Activated CD8-positive, alpha-beta memory T cell treated with anti-CD3 and anti-CD28 coated beads, Interleukin-2, amount 50 U/mL, for 24 hours (primary cell): ENCODE data around the gene DOCK1.

Experiments
- DNase-seq: peaks from one replicate; pipeline ENCODE4 v3.0.0-alpha.2; 2020; ENCODE audit errors: extremely low read depth

DOCK1 gene

GRCh38 chr10:127085957-127086356, 180.7 kb downstream of the DOCK1 start:
- no peak for DNase-seq

- DNase-seq: no peak
These were observed 183.7 kb downstream of the DOCK1 start for GRCh38 chr10:127088908-127089307.

GRCh38 chr10:127089446-127089845, 184.2 kb downstream of the DOCK1 start:
- DNase-seq: no peak

DNA sequence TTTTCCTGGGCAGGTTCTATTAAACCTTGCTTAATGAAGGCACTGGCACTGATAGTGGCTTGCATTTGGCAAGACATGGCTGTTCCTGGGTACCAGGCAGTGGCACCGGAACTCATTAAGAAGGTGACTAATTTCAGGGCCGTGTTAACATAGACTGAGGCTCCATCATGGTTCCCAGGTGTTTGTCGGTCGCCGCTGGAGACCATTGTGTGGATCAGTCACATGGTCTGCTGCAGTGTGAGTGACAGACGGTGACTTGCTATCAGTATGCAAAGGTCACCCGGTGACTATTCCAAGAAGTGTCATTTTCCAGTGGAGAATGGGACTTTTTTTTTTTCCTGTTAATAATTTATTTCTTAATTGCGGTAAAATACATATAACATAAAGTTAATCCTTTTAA, 184.9 kb downstream of the DOCK1 start:
- no peak for DNase-seq

- DNase-seq: no peak
These were observed 186.1 kb downstream of the DOCK1 start for GRCh38 chr10:127091354-127091753.

GRCh38 chr10:127092916-127093315, 187.7 kb downstream of the DOCK1 start:
- DNase-seq: no peak

DNA sequence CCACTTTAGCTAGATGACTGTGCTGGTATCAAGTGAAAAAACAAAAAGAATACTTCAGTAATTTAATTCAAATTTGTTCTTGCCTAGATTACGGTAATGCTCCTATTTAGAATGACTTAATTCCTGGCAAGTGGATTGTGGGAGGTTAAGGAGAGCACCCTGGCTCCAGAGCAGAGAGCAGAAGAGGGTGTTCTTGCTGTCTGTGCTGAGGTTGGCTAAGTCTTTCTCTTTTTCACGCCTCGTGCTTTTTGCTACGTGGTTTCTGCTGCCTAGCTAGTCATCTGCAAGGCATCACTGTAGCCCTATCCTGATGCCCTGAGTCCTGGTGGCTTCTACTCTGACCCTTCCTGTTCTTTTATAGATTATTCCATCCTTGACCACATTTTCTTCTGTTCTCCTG, 189.8 kb downstream of the DOCK1 start:
- DNase-seq: no peak

- no peak for DNase-seq
These were observed 195.9 kb downstream of the DOCK1 start for GRCh38 chr10:127100983-127101615.

- no peak for DNase-seq
These were observed 196.9 kb downstream of the DOCK1 start for GRCh38 chr10:127102176-127102575.

- DNase-seq: no peak
These were observed 209.9 kb downstream of the DOCK1 start for GRCh38 chr10:127115100-127115499.

- DNase-seq: no peak
These were observed 211.9 kb downstream of the DOCK1 start for GRCh38 chr10:127117125-127117524.

GRCh38 chr10:127118034-127118433, 212.8 kb downstream of the DOCK1 start:
- DNase-seq: no peak

GRCh38 chr10:127119936-127120335, 214.7 kb downstream of the DOCK1 start:
- DNase-seq: no peak

DNA sequence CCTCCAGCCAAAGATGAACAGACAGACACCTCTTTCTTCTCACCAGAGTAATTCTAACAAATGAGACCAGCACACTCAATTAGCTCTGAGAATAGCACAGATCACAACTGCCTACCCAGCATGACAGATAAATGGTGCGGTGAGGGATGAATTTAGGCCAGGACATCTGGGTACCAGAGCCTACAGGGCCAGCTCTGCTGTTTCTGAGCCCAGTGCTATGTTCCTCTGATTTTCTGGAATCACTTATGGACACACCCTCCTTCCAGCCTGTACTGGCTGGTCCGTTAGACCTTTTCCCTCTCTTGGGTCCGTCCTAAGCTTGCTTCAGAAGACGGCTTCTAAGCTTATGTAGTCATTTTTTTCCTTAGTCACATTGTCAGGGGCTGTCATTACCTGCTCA, 217.6 kb downstream of the DOCK1 start:
- DNase-seq: no peak

GRCh38 chr10:127123626-127124025, 218.4 kb downstream of the DOCK1 start:
- no peak for DNase-seq

GRCh38 chr10:127125331-127125730, 220.1 kb downstream of the DOCK1 start:
- no peak for DNase-seq

GRCh38 chr10:127127822-127128221, 222.6 kb downstream of the DOCK1 start:
- DNase-seq: no peak

DNA sequence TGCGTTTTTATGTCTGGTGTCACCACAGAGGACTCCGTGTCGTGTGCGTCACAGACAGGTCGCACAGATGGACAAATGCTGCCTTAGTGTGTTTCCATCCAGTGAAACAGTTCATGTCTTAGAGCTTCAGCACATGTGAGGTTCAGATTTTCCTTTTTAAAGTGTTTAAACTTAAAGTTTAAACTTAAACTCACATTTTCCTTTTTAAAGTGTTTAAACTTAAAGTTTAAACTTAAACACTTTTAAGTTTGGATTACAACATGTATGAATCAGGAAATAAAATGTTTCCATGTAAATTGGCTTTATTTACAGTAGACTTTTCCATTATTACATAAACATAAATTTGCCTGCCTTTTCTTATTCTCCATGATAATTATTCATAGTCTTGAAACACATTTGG, 223.9 kb downstream of the DOCK1 start:
- DNase-seq: no peak

- no peak for DNase-seq
These were observed 227.2 kb downstream of the DOCK1 start for GRCh38 chr10:127132451-127132850.

DNA sequence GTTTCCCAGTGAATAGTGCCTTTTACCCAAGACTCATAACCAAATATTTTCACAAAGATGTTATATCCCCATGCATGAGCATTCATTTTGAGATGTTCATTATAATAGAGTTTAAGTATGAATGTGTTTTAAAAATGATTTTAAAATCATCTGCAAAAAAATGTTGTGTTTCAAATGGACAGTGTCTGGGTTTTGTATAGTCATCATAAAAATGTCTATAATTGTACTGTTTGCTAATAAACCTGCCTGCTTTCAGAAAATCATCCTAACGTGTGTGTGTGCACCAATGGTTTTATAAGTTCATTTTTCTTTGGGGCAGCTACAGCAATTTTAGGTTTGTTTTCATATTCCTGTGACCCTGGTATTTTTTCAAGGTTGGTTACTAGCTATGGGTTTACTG, 228.0 kb downstream of the DOCK1 start:
- DNase-seq: no peak

GRCh38 chr10:127133672-127134500, 228.7 kb downstream of the DOCK1 start:
- DNase-seq: no peak

DNA sequence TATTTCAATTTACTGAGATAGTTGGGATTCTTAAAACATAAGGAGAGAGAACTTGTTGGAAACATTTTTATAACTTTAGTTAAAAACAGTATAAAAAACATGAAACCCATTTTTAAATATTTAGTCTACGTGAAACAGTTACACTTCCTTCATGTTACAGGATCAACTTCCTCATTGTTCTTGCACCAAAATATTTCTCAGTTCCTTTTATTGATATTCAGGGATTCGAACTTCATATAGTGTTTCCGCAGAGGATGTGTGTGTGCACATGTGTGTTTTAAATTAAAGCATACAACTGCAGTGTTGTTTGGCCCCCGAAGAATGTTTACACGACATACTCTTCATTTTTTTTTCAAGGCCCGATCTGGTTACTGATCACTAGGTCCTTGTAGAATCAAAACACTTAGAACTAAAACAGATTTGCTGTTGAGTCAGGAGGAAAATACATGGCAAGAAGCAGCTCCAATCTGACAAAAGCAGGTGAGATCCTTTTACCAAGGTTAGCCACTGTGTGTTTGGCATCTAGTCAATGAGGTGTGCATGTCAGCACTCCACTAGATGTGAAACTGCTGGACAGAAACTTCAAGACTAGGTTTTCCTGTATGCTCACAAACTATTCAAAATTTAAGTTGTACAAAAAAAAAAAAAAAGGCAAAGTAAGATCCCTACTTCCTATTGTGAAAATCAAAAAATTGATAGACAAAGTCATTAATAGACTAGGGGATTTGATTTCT, 230.8 kb downstream of the DOCK1 start:
- no peak for DNase-seq

DNA sequence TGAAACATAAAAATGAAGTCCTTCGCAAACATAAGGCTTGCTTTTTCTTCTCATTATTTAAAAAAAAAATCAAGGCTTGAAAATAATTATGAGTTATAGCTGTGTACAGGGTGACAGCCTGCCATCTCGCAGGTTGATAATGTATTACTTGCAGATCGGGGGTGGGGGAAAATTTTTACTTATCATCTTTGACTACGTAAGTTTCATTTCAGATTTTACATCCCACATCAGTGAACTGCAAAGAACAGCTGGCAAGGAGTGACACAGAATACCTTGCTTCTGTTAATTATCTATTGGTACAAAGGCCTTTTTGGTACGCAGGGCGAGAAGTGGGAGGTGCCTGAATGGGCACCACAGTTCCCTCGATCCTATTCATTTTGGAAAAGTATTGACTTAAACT, 232.2 kb downstream of the DOCK1 start:
- no peak for DNase-seq
